HG03378 (cell line): ENCODE results near the gene GDA.
"Not testable (repeated sequence)": the region's sequence is repeated elsewhere in the genome, so short reads cannot be mapped to it uniquely, and the experiment has no call there.

Experiments
- ATAC-seq: cut with Tn5 transposase; IDR thresholded peaks from one replicate; pipeline ENCODE4 v1.9.1; 2021; ENCODE audit warnings: mild to moderate bottlenecking, moderate library complexity; ENCODE audit not compliant: unreplicated experiment

GDA gene

DNA sequence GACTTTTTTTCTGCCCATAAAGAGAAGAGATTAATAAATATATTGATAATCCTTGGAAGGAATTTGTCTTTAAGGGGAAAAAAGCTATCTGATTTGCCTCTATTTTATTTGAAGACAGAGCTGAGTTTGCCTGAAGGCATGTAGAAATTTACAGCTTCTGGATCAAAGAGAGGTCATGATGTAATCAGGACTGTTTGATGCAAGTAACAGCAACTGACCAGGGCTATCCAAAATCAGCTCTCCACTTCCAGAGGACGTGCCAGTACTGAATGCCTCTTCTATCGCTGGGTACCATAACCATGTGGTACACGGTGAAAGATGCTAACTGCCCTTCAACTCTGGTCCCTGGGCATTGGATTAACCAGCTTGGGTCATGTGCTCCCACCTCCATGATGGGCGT lies 125.2 kb downstream of the GDA start:
- no peak for ATAC-seq

DNA sequence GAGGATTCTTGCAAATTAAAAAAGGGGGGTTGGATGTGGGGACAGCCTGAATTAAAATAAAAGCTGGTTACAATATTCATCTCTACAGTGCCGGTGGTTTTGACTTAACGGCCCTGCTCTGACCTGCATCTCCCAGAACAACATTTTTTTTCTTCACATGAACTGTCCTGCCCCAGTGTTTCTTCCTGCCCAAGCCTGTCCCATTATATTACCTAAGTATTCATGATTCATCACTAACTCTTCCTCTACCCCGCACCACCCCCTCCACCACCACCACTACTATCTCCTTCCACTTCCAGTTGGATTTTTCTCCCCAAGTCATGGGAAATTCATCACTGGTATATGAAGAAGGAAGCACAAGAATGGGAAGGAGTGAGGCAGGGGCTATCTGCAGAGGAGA lies 125.7 kb downstream of the GDA start:
- no peak for ATAC-seq

DNA sequence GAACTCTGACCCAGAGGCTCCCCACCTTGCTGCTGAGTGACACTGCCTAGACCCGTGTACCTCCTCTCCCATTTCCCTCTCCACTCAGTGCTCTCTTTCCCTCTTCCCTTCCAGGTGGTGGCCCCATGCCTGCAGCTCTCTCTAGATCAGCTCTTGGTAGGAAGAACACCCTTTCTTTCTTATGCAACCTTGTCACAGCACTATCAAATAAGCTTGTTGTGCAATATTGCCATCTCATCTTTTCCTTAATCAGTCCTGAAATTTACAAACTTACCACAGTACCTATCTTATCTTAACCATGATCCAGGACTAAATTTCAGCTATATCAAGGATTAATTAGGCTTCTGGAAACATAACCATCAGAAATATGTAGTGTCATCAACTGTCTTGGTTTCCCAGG lies 127.2 kb downstream of the GDA start:
- ATAC-seq, result no peak

- ATAC-seq, result peak; percentile 83
These were observed 129.7 kb downstream of the GDA start for GRCh38 chr9:72278959-72279358.

GRCh38 chr9:72280913-72281500 lies 131.8 kb downstream of the GDA start:
- ATAC-seq, result peak; percentile 80

- no peak for ATAC-seq
These were observed 140.2 kb downstream of the GDA start for GRCh38 chr9:72289401-72289800.

DNA sequence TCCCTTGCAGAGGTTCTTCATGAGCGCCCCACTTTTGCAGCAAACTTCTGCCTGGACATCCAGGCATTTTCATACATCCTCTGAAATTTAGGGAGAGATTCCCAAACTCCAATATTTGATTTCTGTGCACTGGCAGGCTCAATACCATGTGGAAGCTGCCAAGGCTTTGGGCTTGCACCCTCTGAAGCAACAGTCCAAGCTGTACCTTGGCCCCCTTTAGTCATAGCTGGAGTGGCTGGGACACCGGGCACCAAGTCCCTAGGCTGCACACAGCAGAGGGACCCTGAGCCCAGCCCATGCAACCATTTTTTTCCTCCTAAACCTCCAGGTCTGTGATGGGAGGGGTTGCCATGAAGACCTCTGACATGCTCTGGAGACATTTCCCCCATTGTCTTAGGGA lies 141.1 kb downstream of the GDA start:
- no peak for ATAC-seq

GRCh38 chr9:72291576-72291975 lies 142.3 kb downstream of the GDA start:
- not testable (repeated sequence) for ATAC-seq

DNA sequence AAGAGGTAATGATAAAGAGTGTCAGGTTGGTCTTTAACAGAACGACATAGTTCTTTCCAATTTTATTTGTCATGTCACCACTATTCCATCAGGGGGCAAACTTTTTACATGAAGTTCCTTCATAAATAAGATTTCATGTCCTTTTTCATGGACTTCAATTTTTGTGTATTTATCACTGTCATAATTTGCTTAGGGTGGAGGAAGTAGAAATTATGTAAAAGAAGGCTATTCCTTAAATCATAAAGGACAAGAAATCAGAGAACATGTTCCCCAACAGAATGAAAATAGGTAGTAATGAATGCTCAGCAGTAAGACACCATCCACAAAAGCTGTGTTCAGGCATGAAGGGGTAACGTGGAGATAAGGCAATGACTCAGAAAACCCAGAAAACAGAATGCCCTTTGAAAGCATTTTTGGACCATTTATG lies 143.0 kb downstream of the GDA start:
- ATAC-seq, result no peak

GRCh38 chr9:72292874-72293607 lies 143.8 kb downstream of the GDA start:
- ATAC-seq, result no peak

- ATAC-seq, result no peak
These were observed 145.7 kb downstream of the GDA start for GRCh38 chr9:72294936-72295335.

DNA sequence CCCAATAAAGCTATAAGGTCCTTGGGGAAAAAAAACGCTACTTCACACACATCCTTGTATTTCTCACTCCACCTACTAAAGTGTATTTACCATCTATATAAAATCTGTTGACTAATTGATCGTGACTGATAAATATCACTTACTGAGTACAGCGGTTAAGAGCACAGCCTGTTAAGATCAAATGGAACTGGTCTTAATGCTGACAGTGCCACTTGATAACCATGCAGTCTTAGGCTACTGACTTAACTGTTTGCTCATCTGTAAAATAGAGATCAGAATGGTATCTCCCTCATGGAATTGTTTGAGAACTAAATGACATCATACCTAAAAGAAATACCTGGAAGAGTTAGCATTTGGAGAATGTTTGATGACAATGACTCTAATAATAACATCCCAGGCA lies 148.3 kb downstream of the GDA start:
- ATAC-seq, result no peak

DNA sequence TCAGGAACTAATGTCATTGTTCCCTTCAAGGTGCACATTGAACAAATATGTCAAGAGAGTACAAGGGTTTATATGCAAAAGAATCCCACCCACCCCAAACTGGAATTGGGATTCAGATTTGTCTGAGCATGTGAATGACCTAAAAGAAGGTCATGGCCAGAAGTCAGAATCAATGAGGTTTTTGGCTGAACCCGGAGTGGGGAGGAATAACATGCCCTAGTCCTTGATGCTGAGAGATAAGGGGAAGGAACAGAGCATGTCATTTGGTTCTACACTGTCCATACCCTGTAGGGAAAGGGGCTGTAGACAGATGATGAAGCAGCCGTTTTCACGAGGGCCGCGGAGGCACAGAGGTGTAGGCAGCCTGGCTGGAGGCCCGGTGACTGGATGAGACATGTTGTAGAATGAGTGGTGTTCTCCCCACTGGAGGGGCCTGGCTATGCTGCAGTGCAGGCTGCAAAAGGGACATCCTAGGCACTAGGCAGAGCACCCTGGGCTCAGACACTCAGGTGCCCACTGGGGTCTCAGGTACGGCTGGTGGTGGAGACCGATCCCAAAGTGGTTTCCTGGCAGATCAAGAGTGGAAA lies 149.9 kb downstream of the GDA start:
- no peak for ATAC-seq

GRCh38 chr9:72300873-72301272 lies 151.6 kb downstream of the GDA start:
- ATAC-seq, result no peak
